K562 (cell line): ENCODE data around the gene HMCN2. TPM values are rescaled to one million over a fixed set of nuclear protein-coding genes. Genes with fewer than 3 reads are reported as not detected.

Experiments used
- BCLAF1 ChIP-seq, 2 experiments: fragments of 450-650 bp in 1 of 2; IDR thresholded peaks; 2 replicates each; pipeline ENCODE4 v1.6.1; 2011 to 2017; ENCODE audit warnings: low read depth in 2 of 2, antibody characterized with exemption in 1 of 2, borderline replicate concordance in 1 of 2, low read length in 1 of 2, mild to moderate bottlenecking in 1 of 2, mixed read lengths in 1 of 2; ENCODE audit not compliant: control insufficient read depth in 1 of 2
- E2F6 ChIP-seq, 2 experiments: IDR thresholded peaks; 2 replicates each; pipeline ENCODE4 v1.6.1; 2011; ENCODE audit warnings: borderline replicate concordance in 1 of 2, control low read depth in 1 of 2, low read depth in 1 of 2, low read length in 1 of 2, mild to moderate bottlenecking in 1 of 2, mixed read lengths in 1 of 2, moderate library complexity in 1 of 2; ENCODE audit not compliant: insufficient read depth in 1 of 2, insufficient read length in 1 of 2, poor library complexity in 1 of 2, severe bottlenecking in 1 of 2; ENCODE audit errors: extremely low read depth in 1 of 2
- NFXL1 ChIP-seq: fragments of 450-650 bp; formaldehyde crosslinking; IDR thresholded peaks from 2 replicates; pipeline ENCODE4 v1.4.0; 2021; ENCODE audit warnings: mild to moderate bottlenecking
- THAP7 ChIP-seq: fragments of 250-450 bp; sonication (Bioruptor Pico); IDR thresholded peaks from 2 replicates; pipeline ENCODE4 v1.5.0; 2021
- ZNF280A ChIP-seq: fragments of 450-650 bp; IDR thresholded peaks from 2 replicates; pipeline ENCODE4 v1.6.1; 2018; ENCODE audit warnings: mild to moderate bottlenecking, low read depth; ENCODE audit not compliant: partially characterized antibody
- ZNF354B ChIP-seq: fragments of 250-450 bp; sonication (Bioruptor Pico); IDR thresholded peaks from 2 replicates; pipeline ENCODE4 v1.4.0; 2020
- polyA plus RNA-seq, 8 experiments: library from polyadenylated mRNA; depleted of rRNA in 4 of 8; stranded (reverse) in 5 of 8; unstranded in 3 of 8; fragments of >200 nt; fragmentation: Nextera tagmentation in 2 of 8; fragmentation: Illumina TruSeq in 1 of 8; extraction: Ambion mirVana in 2 of 8; extraction: Trizol in 1 of 8; gene quantifications; 2 replicates each; pipeline versions ENCODE4 v1.2.1 to v1.2.3, GENCODE V29; 2011 to 2014; ENCODE audit warnings: inconsistent platforms in 1 of 8, missing spikeins in 1 of 8
- total RNA-seq, 7 experiments: library from RNA; depleted of rRNA in 6 of 7; stranded (reverse); fragments of >200 nt in 6 of 7; fragmentation: Illumina TruSeq in 2 of 7; extraction: Trizol in 2 of 7; gene quantifications; 2 replicates each; pipeline versions ENCODE4 v1.2.1 to v1.2.3, GENCODE V29; 2011 to 2021; ENCODE audit warnings: low replicate concordance in 1 of 7

Gene HMCN2
- total and polyA plus RNA-seq, 9 of the 15 experiments (the other 6 are each of a cell fraction or from before 2014, with no cell fraction given), result 0.01 TPM; not detected in 8

GRCh38 chr9:130391866-130392265, 126.3 kb downstream of the HMCN2 start (continued):
- no peak for TF ChIP-seq ZNF280A
- TF ChIP-seq E2F6 (IDR thresholded peaks at IDR 0.05; ENCODE audit: borderline replicate concordance in 1 of 2, extremely low read depth in 1 of 2, insufficient read depth in 1 of 2, insufficient read length in 1 of 2, low read depth in 1 of 2, low read length in 1 of 2, poor library complexity in 1 of 2, severe bottlenecking in 1 of 2), result no peak
- TF ChIP-seq THAP7 (CRISPR knock-in tag), result no peak
- no peak for TF ChIP-seq BCLAF1 (IDR thresholded peaks at IDR 0.05; ENCODE audit: borderline replicate concordance in 1 of 2, control insufficient read depth in 1 of 2, low read depth in 2 of 2, low read length in 1 of 2)
- no peak for TF ChIP-seq ZNF354B (CRISPR knock-in tag)
- TF ChIP-seq NFXL1 (CRISPR knock-in tag), result no peak
